GM21360 (cell line): ENCODE results near the gene ZFP91.

Source experiments
- ATAC-seq: cut with Tn5 transposase; IDR thresholded peaks from one replicate; pipeline ENCODE4 v1.9.1; 2021; ENCODE audit warnings: mild to moderate bottlenecking, moderate library complexity; ENCODE audit not compliant: unreplicated experiment

Gene ZFP91

DNA sequence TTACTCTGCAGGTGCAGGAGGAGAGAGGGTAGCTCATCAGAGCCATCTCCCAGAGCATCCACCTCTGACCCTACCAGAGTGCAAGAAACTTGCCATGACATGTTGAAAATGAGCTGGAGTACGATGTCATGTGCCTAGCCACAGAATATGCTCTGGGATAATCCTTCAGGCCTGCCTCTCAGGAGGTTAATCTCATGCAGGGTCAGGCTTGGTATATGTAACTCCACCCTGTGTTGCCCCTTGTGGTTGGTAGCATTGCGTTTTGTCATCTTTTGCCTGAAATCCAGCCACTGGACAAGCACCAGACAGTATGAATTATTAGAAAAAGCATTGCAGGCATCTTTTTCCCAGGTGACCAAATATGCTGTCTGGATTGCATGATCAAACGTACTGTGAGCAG, 79.8 kb downstream of the ZFP91 start:
- ATAC-seq, result no peak

GRCh38 chr11:58659404-58659803, 80.5 kb downstream of the ZFP91 start:
- no peak for ATAC-seq

GRCh38 chr11:58659910-58660570, 81.2 kb downstream of the ZFP91 start:
- no peak for ATAC-seq
